ENCODE measurements around the gene LAMC3. TPM values are rescaled to one million over a fixed set of nuclear protein-coding genes. Genes with fewer than 3 reads are reported as not detected.

The LAMC3 gene
- total RNA-seq, 1 experiment from 2014 or later = 0.28 TPM

DNA sequence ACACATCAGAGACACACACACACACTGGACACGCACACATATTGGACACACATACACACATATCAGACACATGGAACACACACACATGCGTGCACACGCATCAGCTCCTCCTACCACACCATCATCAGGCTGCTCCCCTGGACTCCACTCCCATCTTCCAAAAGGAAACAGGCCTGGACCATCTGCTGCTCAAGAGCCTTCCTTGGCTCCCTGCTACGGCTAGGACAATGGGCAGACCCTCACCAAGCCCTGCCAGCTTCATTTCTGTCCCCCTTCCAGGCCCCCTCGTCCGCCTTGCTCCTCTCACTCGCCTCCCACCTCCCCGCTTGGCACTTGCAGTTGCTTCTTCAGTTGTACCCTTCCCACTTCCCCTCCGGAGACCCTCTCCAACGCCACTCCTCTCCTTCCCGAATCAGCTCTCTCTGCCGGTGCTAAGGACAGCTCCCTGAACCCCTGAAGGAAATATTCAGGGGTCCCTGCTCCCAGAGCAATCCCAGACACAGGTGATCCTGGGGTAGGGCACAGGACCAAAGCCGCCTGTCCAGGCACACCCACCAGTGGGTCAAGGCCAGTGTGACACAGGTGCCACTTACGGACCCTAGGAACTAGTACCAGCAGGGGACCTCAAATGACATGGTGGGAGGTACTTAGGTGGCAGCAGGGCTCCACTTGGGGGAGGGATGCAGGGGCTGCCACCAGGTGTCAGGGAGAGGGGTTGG is 12.1 kb upstream of the LAMC3 start:
- H3K9me3 ChIP-seq (ENCODE audit: low read depth, low read length, poor library complexity, severe bottlenecking) = no peaks in the 10 kb centered on the region
- CTCF ChIA-PET = interaction anchor here (0.6 kb wide), 1 partner anchor 246 kb away, joined by 9 read pairs; no protein-coding TSS in a partner anchor
- H3K4me1 ChIP-seq (ENCODE audit: insufficient read depth, low read length, poor library complexity, severe bottlenecking) = peaks cover 5% of the 10 kb centered on the region
- intact Hi-C loops (cut with micrococcal nuclease; ENCODE audit: unreplicated experiment) = loop anchor here (5.0 kb wide), 1 partner anchor 290 kb away; no protein-coding TSS in a partner anchor
- no peak for DNase-seq (ENCODE audit: low spot score)
- no peak overlapping the region for H3K27ac ChIP-seq (ENCODE audit: low read depth, low read length, poor library complexity, severe bottlenecking)
- POLR2A ChIA-PET (ENCODE audit: low non-redundant PET) = no interaction called here
- BruUV-seq (replicated peaks) = no TSS peak
- H3K27me3 ChIP-seq (replicated peaks; ENCODE audit: insufficient read depth, low read depth, low read length, poor library complexity) = peaks cover 7% of the 10 kb centered on the region
- H3K36me3 ChIP-seq (ENCODE audit: insufficient read depth, low read length, poor library complexity, severe bottlenecking) = no peaks in the 10 kb centered on the region
- no peak overlapping the region for H3K4me3 ChIP-seq (ENCODE audit: low read depth, low read length, poor library complexity, severe bottlenecking)
- no peak for TF ChIP-seq EZH2 (IDR thresholded peaks at IDR 0.05; ENCODE audit: borderline replicate concordance, low read depth, low read length, poor library complexity, severe bottlenecking)
- TF ChIP-seq, protein P1, sequence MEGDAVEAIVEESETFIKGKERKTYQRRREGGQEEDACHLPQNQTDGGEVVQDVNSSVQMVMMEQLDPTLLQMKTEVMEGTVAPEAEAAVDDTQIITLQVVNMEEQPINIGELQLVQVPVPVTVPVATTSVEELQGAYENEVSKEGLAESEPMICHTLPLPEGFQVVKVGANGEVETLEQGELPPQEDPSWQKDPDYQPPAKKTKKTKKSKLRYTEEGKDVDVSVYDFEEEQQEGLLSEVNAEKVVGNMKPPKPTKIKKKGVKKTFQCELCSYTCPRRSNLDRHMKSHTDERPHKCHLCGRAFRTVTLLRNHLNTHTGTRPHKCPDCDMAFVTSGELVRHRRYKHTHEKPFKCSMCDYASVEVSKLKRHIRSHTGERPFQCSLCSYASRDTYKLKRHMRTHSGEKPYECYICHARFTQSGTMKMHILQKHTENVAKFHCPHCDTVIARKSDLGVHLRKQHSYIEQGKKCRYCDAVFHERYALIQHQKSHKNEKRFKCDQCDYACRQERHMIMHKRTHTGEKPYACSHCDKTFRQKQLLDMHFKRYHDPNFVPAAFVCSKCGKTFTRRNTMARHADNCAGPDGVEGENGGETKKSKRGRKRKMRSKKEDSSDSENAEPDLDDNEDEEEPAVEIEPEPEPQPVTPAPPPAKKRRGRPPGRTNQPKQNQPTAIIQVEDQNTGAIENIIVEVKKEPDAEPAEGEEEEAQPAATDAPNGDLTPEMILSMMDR (conservative IDR thresholded peaks at IDR 0.05; ENCODE audit: low read depth, low read length) = no peak

DNA sequence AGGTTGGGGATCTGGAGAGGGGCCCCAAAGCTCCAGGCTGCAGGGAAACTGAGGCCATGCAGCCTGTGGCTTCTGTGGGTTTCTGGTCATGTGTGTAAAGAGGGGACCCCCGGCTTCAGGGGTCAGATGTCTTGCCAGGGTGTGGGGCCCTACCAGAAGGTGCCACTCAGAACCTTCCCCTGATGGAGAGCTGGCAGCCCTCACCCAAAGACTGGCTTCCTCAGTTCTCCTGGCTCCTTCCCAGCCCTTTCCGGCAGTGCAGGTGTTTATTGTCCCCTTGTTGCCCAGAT is 11.6 kb upstream of the LAMC3 start:
- H3K9me3 ChIP-seq (ENCODE audit: low read depth, low read length, poor library complexity, severe bottlenecking) = no peaks in the 10 kb centered on the region
- TF ChIP-seq, protein P1 (conservative IDR thresholded peaks at IDR 0.05; ENCODE audit: low read depth, low read length) = no peak
- no peak for TF ChIP-seq EZH2 (IDR thresholded peaks at IDR 0.05; ENCODE audit: borderline replicate concordance, low read depth, low read length, poor library complexity, severe bottlenecking)
- intact Hi-C loops (cut with micrococcal nuclease; ENCODE audit: unreplicated experiment) = loop anchor here (5.0 kb wide), 1 partner anchor 290 kb away; no protein-coding TSS in a partner anchor
- peaks cover 5% of the 10 kb centered on the region for H3K4me1 ChIP-seq (ENCODE audit: insufficient read depth, low read length, poor library complexity, severe bottlenecking)
- no peaks in the 10 kb centered on the region for H3K36me3 ChIP-seq (ENCODE audit: insufficient read depth, low read length, poor library complexity, severe bottlenecking)
- CTCF ChIA-PET = interaction anchor here (0.6 kb wide), 1 partner anchor 247 kb away, joined by 9 read pairs; no protein-coding TSS in a partner anchor
- no peak for DNase-seq (ENCODE audit: low spot score)
- BruUV-seq (replicated peaks) = no TSS peak
- POLR2A ChIA-PET (ENCODE audit: low non-redundant PET) = no interaction called here
- peaks cover 7% of the 10 kb centered on the region for H3K27me3 ChIP-seq (replicated peaks; ENCODE audit: insufficient read depth, low read depth, low read length, poor library complexity)
- H3K27ac ChIP-seq (ENCODE audit: low read depth, low read length, poor library complexity, severe bottlenecking) = no peak overlapping the region
- H3K4me3 ChIP-seq (ENCODE audit: low read depth, low read length, poor library complexity, severe bottlenecking) = no peak overlapping the region

DNA sequence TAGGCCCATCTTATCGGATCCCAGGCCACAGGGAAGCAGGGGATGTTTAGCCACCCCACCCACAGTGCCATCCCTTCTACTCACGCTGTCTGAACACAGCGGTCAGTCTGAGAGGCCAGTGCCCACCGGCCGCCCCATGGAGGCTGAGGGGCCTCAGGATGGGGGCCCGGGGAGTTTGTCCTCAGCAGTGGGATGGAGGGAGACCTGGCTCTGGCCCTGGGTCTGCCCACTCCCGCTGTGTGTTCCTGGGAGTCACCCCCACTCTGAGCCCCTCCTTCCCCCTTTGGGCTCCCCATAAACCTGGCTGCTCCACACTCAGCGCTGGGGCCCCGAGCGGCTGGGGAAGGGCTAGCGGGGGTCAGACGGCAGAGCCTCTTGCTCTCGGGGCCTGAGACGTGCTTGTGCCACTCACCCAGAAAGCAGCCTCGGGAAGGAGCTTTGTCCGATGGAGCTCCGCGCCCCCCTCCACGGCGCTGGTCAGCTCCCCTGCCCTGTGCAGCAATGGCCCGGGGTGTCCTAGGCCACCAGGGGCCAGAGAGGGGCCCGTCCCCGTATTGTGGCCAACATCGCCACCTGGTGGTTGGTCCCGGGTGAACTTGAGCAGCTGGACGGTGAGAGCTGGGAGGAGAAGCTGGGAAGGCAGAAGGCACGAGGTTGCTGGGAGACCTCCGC is 10.9 kb upstream of the LAMC3 start:
- intact Hi-C loops (cut with micrococcal nuclease; ENCODE audit: unreplicated experiment) = loop anchor here (2.0 to 5.0 kb wide), 3 partner anchors 49 to 291 kb away; no protein-coding TSS in a partner anchor
- TF ChIP-seq, protein P1 (conservative IDR thresholded peaks at IDR 0.05; ENCODE audit: low read depth, low read length) = peak; percentile 83
- no peak for TF ChIP-seq EZH2 (IDR thresholded peaks at IDR 0.05; ENCODE audit: borderline replicate concordance, low read depth, low read length, poor library complexity, severe bottlenecking)
- Histone ChIP-seq H3K27ac (ENCODE audit: low read depth, low read length, poor library complexity, severe bottlenecking) (no peak overlapping the region), H3K4me3 (ENCODE audit: low read depth, low read length, poor library complexity, severe bottlenecking) (no peak overlapping the region), H3K36me3 (ENCODE audit: insufficient read depth, low read length, poor library complexity, severe bottlenecking) (no peaks in the 10 kb centered on the region), H3K27me3 (replicated peaks; ENCODE audit: insufficient read depth, low read depth, low read length, poor library complexity) (peaks cover 7% of the 10 kb centered on the region), H3K4me1 (ENCODE audit: insufficient read depth, low read length, poor library complexity, severe bottlenecking) (peaks cover 5% of the 10 kb centered on the region), H3K9me3 (ENCODE audit: low read depth, low read length, poor library complexity, severe bottlenecking) (no peaks in the 10 kb centered on the region)
- BruUV-seq (replicated peaks) = no TSS peak
- ChIA-PET CTCF (interaction anchor here (0.6 to 1.1 kb wide), 8 partner anchors 9 to 1754 kb away, joined by 3 to 4 read pairs (median 3); no protein-coding TSS in a partner anchor), POLR2A (ENCODE audit: low non-redundant PET) (no interaction called here)
- peak; percentile 72 for DNase-seq (ENCODE audit: low spot score)

All from A673 (cell line).